HUDEP-2 (cell line): ENCODE measurements around the gene SC5D.

Experiments used
- DNase-seq, 76 experiments: peaks; one replicate each; lab custom pipeline; 2025; ENCODE audit not compliant: unreplicated experiment in 76 of 76; lab: John Stamatoyannopoulos, UW

Gene SC5D

GRCh38 chr11:121352251-121352891 is 59.8 kb downstream of the SC5D start:
- DNase-seq = no peak

GRCh38 chr11:121354192-121354591 is 61.6 kb downstream of the SC5D start:
- no peak for DNase-seq

- no peak for DNase-seq
Observed at GRCh38 chr11:121356357-121356756, 63.8 kb downstream of the SC5D start.
